ENCODE data around the gene REC8.
"Not testable (repeated sequence)": the region's sequence is repeated elsewhere in the genome, so short reads cannot be mapped to it uniquely, and the experiment has no call there.

GRCh38 chr14:24202538-24202937, 30.7 kb downstream of the REC8 start:
- TF ChIP-seq CTCF, POLR2A, POLR2AphosphoS5 (IDR thresholded peaks at IDR 0.05): not testable (repeated sequence)

Measured in prostate gland (tissue), 2 donors.